ENCODE measurements around the gene LIPM. TPM values are rescaled to one million over a fixed set of nuclear protein-coding genes. Genes with fewer than 3 reads are reported as not detected.

LIPM gene
- polyA plus RNA-seq, 2 of the 4 experiments (the other 2 are of a cell fraction): not detected

GRCh38 chr10:88791924-88792323 is 10.6 kb upstream of the LIPM start:
- ChIA-PET CTCF (interaction anchor here (0.6 to 2.4 kb wide), 8 partner anchors 15 to 381 kb away, joined by 3 to 7 read pairs (median 3); no protein-coding TSS in a partner anchor), POLR2A (no interaction called here)
- ATAC-seq (peak; percentile 92 to 94), DNase-seq (ENCODE audit: low read depth in 1 of 2, low spot score in 1 of 2) (peak; percentile 39 to 57), FAIRE-seq (no peak)
- no peak overlapping the region for H3K27ac ChIP-seq
- peaks cover 22% of the 10 kb centered on the region for H3K4me1 ChIP-seq
- H3K4me2 ChIP-seq: peak overlapping the region; percentile 20; the same call in 1 of the 3 replicates
- TF ChIP-seq SMC3 (IDR thresholded peaks at IDR 0.05) (peak; percentile 61), RAD21 (conservative IDR thresholded peaks at IDR 0.05 in 1 of 2, IDR thresholded peaks at IDR 0.05 in 1 of 2) (peak; percentile 51 to 64), CTCF (IDR thresholded peaks at IDR 0.05) (peak; percentile 54), FOSL2 (IDR thresholded peaks at IDR 0.05) (no peak), FOSL2 (CRISPR knock-in tag; IDR thresholded peaks at IDR 0.05) (no peak), ZFP36 (IDR thresholded peaks at IDR 0.05; ENCODE audit: borderline replicate concordance, partially characterized antibody) (no peak), EHMT2 (IDR thresholded peaks at IDR 0.05; ENCODE audit: low read depth) (no peak), BCL3 (IDR thresholded peaks at IDR 0.05) (no peak), HOXB5 (CRISPR knock-in tag; IDR thresholded peaks at IDR 0.05) (no peak), NPAS2 (CRISPR knock-in tag; IDR thresholded peaks at IDR 0.05; ENCODE audit: borderline replicate concordance) (no peak)
- H3K4me3 ChIP-seq: no peak overlapping the region
- WGBS (ENCODE audit: missing lambda C conversion rate): 50% methylated on average over 2 of the region's 2 CpGs
- H3K9me3 ChIP-seq: no peaks in the 10 kb centered on the region

GRCh38 chr10:88792661-88793060 is 9.9 kb upstream of the LIPM start:
- Histone ChIP-seq H3K4me2 (peak overlapping the region; percentile 20; the same call in 2 of the 3 replicates), H3K4me3 (no peak overlapping the region), H3K9me3 (no peaks in the 10 kb centered on the region), H3K4me1 (peaks cover 22% of the 10 kb centered on the region), H3K27ac (peak overlapping the region in 1 of 2 experiments; percentile 70; a peak in 3 of 6 replicates)
- no peak for DNase-seq (ENCODE audit: low read depth in 1 of 2, low spot score in 1 of 2)
- TF ChIP-seq CEBPB (IDR thresholded peaks at IDR 0.05) (peak; percentile 52 to 57; a peak in 3 of 4 replicates), FOXS1 (CRISPR knock-in tag; IDR thresholded peaks at IDR 0.05) (no peak)
- CTCF ChIA-PET: interaction anchor here (0.6 to 2.4 kb wide), 7 partner anchors 14 to 228 kb away, joined by 3 to 7 read pairs (median 3); no protein-coding TSS in a partner anchor
- no peak for FAIRE-seq
- 71% methylated on average over 4 of the region's 4 CpGs for WGBS (ENCODE audit: missing lambda C conversion rate)
- no peak for ATAC-seq
- POLR2A ChIA-PET: no interaction called here

GRCh38 chr10:88793712-88794299 is 8.7 kb upstream of the LIPM start:
- WGBS (ENCODE audit: missing lambda C conversion rate): 18% methylated on average over 2 of the region's 2 CpGs
- peaks cover 22% of the 10 kb centered on the region for H3K4me1 ChIP-seq
- no peak for TF ChIP-seq HDAC2 (IDR thresholded peaks at IDR 0.05)
- no peak for TF ChIP-seq MYC (IDR thresholded peaks at IDR 0.05; ENCODE audit: borderline replicate concordance, low read length)
- no peak for TF ChIP-seq NR3C1 (IDR thresholded peaks at IDR 0.05)
- no peak for TF ChIP-seq FOSL2 (IDR thresholded peaks at IDR 0.05)
- TF ChIP-seq FOSL2 (CRISPR knock-in tag; IDR thresholded peaks at IDR 0.05): peak; percentile 74
- H3K27ac ChIP-seq: peak overlapping the region in 1 of 2 experiments; percentile 60; a peak in 3 of 6 replicates
- POLR2A ChIA-PET: no interaction called here
- FAIRE-seq (peak; percentile 43), ATAC-seq (no peak), DNase-seq (ENCODE audit: low read depth in 1 of 2, low spot score in 1 of 2) (no peak)
- CTCF ChIA-PET: interaction anchor here (0.8 to 1.7 kb wide), 4 partner anchors 9 to 17 kb away, joined by 3 to 6 read pairs (median 4); partner anchors contain the start of gene LIPM
- H3K4me2 ChIP-seq: peak overlapping the region; percentile 15; the same call in 1 of the 3 replicates
- H3K9me3 ChIP-seq: no peaks in the 10 kb centered on the region
- H3K4me3 ChIP-seq: no peak overlapping the region

DNA sequence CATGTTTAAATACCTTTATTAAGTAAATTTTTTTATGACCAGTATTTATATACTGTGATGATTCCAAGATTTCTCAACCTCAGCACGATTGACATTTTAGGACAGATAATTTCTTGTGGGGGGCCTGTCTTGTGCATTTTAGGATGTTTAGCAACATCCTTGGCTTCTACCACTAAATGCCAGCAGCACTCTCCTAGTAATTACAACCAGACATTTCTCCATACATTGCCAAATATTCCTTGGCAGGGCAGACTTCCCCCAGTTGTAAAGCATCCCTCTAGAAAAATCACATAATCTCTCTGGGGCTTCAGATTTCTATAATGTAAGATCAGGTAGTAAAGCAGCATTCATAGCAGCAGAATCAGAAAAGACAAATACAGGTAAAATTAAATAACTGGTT is 7.8 kb upstream of the LIPM start:
- POLR2A ChIA-PET: no interaction called here
- no peak overlapping the region for H3K27ac ChIP-seq
- peaks cover 22% of the 10 kb centered on the region for H3K4me1 ChIP-seq
- WGBS (ENCODE audit: missing lambda C conversion rate): 28% methylated on average over 1 of the region's 1 CpG
- no peak for TF ChIP-seq NPAS2 (CRISPR knock-in tag; IDR thresholded peaks at IDR 0.05; ENCODE audit: borderline replicate concordance)
- no peak for TF ChIP-seq CTCF (IDR thresholded peaks at IDR 0.05)
- no peak for TF ChIP-seq USF2 (IDR thresholded peaks at IDR 0.05)
- TF ChIP-seq, protein P1, sequence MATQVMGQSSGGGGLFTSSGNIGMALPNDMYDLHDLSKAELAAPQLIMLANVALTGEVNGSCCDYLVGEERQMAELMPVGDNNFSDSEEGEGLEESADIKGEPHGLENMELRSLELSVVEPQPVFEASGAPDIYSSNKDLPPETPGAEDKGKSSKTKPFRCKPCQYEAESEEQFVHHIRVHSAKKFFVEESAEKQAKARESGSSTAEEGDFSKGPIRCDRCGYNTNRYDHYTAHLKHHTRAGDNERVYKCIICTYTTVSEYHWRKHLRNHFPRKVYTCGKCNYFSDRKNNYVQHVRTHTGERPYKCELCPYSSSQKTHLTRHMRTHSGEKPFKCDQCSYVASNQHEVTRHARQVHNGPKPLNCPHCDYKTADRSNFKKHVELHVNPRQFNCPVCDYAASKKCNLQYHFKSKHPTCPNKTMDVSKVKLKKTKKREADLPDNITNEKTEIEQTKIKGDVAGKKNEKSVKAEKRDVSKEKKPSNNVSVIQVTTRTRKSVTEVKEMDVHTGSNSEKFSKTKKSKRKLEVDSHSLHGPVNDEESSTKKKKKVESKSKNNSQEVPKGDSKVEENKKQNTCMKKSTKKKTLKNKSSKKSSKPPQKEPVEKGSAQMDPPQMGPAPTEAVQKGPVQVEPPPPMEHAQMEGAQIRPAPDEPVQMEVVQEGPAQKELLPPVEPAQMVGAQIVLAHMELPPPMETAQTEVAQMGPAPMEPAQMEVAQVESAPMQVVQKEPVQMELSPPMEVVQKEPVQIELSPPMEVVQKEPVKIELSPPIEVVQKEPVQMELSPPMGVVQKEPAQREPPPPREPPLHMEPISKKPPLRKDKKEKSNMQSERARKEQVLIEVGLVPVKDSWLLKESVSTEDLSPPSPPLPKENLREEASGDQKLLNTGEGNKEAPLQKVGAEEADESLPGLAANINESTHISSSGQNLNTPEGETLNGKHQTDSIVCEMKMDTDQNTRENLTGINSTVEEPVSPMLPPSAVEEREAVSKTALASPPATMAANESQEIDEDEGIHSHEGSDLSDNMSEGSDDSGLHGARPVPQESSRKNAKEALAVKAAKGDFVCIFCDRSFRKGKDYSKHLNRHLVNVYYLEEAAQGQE (IDR thresholded peaks at IDR 0.05): no peak
- no peak overlapping the region for H3K4me3 ChIP-seq
- H3K9me3 ChIP-seq: no peaks in the 10 kb centered on the region
- FAIRE-seq (no peak), DNase-seq (ENCODE audit: low read depth in 1 of 2, low spot score in 1 of 2) (no peak), ATAC-seq (no peak)
- H3K4me2 ChIP-seq: no peak overlapping the region
- CTCF ChIA-PET: interaction anchor here (0.9 to 1.7 kb wide), 3 partner anchors 8 to 16 kb away, joined by 3 to 6 read pairs (median 5); partner anchors contain the start of gene LIPM
